IMR-90 (cell line): ENCODE results near the gene TSTD2.

Source experiments
- CTCF ChIP-seq: conservative IDR thresholded peaks from 2 replicates; pipeline ENCODE4 v1.5.1; 2012; ENCODE audit warnings: mild to moderate bottlenecking, low read depth, low read length, improper control_type of control experiment
- MAZ ChIP-seq: IDR thresholded peaks from 2 replicates; pipeline ENCODE4 v1.6.1; 2012; ENCODE audit warnings: low read depth, mild to moderate bottlenecking, low read length, improper control_type of control experiment, moderate library complexity, borderline replicate concordance
- POLR2A ChIP-seq: IDR thresholded peaks from 2 replicates; pipeline ENCODE4 v1.6.1; 2012; ENCODE audit warnings: mild to moderate bottlenecking, low read depth, low read length
- RFX5 ChIP-seq: IDR thresholded peaks from 2 replicates; pipeline ENCODE4 v1.8.0; 2012; ENCODE audit warnings: low read depth, mild to moderate bottlenecking, low read length, moderate library complexity
- SMC3 ChIP-seq: fragments of 150-350 bp; IDR thresholded peaks from 2 replicates; pipeline ENCODE4 v1.6.1; 2016; ENCODE audit warnings: low read depth, mild to moderate bottlenecking, antibody characterized with exemption, low read length, moderate library complexity
- USF2 ChIP-seq: fragments of 150-350 bp; IDR thresholded peaks from 2 replicates; pipeline ENCODE4 v1.6.1; 2017; ENCODE audit warnings: mild to moderate bottlenecking, antibody characterized with exemption, low read length, low read depth

- no peak for TF ChIP-seq CTCF
- no peak for TF ChIP-seq USF2
- no peak for TF ChIP-seq POLR2A
- TF ChIP-seq RFX5: no peak
- no peak for TF ChIP-seq MAZ
- TF ChIP-seq SMC3: no peak
Observed at GRCh38 chr9:97636903-97637302, 3.7 kb upstream of the TSTD2 start.
